Ramos (cell line): ENCODE measurements around the gene RIN3.

Source experiments
- in situ Hi-C: fragments of 300-500 bp; cut with MboI; formaldehyde crosslinking; loops from one replicate; pipeline ENCODE4 v1.14.3; 2022; ENCODE audit warnings: low sequenced_read_pairs; ENCODE audit not compliant: unreplicated experiment

RIN3 gene

DNA sequence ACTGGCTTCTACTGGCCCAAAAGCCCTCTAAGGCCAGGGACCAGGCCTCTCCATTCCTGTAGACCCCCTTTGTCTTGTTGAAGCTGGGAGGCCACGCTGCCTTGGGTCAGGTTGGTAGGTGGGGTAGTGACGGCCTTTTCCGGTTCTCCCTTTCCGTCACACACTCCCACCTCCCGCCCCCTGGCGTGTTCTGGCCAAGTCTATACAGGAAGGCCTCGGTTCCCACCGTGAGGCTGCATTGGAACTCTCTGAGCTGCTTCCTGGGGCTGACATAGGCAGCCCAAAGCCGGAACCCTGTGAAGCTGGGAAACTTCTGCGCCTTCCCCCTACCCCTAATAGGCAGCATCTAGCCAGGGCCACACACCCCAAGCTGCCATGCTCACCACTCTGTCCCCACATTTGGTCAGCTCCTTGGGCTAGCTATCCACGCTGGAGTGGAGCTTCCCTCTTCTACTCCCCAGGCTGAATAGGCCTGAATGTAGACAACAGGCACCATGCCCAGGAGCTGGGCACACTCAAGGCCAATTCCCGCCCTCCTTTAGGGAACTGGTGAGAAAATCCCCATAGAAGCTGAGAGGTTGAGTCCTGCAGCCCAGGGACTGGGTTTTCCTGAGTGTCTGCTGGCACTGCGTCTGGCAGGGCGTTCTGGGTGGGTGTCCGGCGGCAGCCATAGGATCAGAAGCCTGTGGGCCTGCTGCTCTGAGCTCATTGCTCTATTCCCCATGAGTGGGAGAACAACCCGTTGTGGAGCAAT is 35.7 kb downstream of the RIN3 start:
- in situ Hi-C loops, result no loop called here

DNA sequence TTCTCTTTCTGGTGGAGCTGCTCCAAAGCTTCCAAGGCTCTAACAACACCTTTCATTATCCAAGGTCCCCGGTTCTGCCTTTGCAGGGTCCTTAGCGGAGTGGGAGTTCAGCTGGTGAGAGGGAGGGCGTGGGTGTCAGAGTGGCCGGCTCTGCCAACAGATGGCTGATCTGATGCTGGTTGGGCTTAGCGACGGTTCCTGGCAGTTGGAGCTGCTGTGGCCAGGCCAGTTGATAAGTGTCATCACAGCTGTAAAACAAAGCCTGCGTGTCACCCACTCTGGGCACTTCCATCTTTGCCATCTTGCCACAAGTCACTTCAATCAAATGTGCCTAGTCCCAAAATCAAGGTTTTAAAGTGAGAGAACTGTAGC is 36.3 kb downstream of the RIN3 start:
- in situ Hi-C loops, result no loop called here

DNA sequence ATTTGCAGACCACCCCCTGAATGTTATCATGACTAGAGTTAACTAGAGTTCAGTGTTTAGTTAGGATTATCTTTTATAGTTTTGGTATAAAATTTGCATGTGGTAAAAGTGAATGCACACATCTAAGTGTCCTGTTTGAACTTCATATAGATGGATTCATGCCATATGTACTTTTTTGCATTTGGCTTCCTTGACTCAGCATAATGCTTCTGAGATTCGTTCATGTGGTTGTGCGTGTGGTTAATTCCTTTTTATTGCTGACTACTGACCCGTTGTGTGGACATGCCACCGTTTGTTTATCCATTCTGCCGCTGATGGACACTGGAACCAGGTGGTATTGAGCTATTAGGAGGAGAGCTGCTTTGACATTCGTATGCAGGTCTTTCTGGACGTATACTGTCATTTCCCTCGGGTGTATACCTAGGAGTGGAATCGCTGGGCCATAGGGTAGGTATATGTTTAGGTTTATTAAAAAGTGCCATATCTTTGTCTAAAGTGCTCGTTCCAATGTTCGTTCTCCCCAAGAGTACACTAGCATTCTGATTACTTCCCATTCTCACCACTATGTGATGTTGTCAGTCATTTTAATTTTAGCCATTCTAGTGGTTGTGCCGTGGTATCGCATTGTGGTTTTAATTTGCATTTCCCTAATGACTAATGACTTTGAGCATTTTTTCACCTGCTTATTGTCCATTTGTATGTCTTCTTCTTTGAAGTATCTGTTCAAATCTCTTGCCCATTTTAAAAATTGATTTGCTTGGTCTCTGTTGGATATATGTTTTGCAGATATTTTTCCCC is 37.7 kb downstream of the RIN3 start:
- in situ Hi-C loops, result no loop called here

DNA sequence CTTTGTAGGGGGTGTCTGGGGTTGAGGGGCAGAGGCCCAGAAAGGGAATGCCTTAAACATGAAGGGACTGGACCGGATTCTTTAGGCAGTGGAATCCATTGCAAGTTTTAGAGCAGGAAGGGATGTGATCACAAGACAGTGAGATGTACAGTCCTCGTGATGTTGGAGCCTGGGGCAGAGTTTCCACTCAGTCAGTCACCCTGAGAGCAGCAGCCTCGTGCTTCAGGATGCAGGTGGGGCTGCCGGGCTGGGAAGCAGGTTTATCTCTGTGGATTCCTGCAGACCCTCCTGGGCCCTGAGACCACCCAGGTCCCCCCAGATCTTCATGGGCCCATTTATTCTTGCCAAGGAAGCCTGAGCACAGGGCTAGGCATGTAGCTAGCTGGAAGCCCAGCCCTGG is 38.5 kb downstream of the RIN3 start:
- in situ Hi-C loops, result no loop called here

DNA sequence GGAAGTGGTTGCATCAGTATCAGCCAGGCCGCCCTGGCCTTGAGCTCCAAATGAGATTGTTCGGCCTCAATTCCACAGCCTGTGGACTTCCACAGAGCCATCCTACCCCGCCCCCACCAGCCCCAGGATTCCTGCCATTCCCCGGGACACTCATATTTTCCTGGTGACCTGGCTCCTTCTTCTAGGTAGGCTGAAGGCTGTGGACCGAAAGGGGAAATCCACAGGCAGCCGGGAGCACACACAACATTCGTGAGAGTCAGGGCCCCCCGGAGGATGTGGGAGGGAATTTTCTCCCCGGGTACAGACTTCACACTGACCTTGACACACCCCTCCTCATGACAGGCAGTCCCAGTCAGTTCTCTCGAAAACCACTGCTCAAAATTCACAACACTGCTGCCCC is 39.9 kb downstream of the RIN3 start:
- in situ Hi-C loops, result no loop called here

DNA sequence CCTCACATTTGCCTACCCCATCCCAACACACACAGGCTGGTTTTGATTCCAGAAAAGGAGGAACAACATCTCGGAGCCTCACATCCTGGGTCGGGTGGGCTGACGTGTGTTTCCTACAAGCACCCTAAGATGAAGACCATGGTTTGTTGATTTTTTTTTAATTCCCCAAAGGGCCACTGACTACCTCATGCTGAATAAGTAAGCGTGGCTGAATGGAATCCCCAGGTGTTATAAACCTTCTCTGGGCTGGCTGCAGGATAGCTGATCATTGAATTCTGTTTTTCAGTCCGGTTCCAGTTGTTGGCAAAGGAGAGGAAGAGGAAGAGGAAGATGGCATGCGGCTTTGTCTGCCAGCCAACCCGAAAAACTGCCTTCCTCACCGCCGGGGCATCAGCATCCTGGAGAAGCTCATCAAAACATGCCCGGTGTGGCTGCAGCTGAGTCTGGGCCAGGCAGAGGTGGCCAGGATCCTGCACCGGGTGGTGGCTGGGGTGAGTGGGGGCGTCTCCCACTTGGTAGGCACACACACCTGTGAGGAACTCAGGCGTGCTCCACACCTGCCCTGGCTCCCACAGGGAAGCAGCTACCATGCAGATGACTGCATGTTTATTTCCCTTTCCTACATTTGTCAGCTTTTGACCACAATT is 42.0 kb downstream of the RIN3 start:
- in situ Hi-C loops, result no loop called here

DNA sequence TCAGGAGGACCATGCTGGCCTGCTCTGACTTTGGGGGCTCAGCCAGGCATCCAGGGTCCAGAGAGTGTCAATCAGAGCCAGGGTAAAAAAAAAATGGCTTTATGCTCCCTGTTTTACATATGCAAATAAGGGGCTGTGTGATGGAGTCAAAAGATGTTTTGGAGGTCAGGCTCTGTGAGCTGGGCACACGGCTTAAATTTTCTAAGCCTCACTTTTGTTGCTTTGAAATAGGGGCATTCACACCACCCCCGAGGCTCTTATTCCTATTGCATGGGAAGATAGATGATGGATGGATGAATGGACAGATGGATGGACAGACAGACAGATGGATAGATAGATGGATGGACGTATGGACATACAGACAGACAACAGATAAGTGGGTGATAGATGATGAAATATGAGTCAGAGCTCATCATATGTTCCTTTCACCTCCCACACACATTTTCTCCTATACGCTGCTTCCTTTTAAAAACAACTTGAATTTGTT is 42.7 kb downstream of the RIN3 start:
- in situ Hi-C loops, result no loop called here

DNA sequence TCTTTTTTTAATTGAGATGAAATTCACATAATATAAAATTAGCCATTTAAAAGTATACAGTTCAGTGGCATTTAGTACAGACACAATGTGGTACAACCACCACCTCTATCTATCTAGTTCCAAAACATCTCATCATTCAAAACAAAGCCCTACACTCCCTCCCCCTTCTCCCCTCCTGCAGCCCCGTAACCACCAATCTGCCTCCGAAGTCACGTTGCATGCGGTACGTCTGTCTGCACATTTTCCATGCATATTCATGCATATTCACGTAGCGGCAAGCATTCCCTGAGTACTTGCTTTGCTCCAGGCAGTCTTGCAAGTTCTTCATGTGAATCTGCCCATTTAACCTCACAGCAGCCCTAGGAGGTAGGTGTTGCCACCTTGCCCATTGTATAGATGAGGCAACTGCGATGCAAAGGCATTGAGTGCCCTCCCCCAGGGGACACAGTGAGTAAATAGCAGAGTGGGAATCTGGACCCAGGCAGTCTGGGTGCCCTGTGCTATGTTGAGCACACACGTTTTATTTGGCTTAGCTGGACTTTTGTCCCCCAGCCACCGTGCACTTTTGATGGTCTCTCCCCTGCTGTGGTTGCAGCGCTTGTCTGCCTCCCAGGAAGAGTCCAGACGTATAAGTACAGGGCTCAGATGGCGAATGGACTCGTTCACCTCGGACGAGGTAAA is 43.4 kb downstream of the RIN3 start:
- in situ Hi-C loops, result no loop called here

DNA sequence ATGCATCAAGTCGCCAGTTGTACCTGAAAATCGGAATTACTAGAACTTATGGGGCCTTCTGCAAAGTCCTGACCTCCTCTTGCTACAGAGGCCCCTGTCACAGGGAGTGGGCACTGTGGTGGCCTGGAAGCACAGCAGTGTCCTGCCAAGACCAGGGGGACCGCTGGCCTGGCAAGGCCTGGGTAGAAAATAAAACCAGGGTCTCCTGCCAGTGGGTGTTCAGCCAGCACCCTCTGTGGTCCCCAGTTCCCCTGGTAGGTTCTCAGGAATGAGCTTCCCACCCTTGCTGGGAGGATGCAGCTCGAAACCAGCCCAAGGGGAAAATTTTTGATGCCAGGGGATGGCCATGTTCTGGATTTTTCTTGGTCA is 43.9 kb downstream of the RIN3 start:
- in situ Hi-C loops, result no loop called here

DNA sequence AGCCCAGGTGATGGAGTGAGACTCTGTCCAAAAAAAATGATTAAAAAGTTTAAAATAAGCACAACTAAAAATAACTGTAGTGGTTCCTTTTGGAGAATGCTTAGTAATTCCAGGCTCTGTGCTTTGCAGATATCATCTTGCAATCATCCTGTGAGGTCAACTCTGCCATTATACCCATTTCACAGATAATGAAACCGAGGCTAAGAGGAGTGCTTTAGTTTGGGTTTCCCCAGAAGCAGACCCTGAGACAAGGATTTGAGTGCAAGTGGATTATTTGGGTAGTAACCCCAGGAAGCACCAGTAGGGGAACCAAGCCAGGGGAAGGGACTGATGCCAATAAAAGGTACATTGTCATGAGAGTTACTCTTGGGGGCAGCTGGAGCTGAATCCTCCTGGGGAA is 44.7 kb downstream of the RIN3 start:
- in situ Hi-C loops, result no loop called here

DNA sequence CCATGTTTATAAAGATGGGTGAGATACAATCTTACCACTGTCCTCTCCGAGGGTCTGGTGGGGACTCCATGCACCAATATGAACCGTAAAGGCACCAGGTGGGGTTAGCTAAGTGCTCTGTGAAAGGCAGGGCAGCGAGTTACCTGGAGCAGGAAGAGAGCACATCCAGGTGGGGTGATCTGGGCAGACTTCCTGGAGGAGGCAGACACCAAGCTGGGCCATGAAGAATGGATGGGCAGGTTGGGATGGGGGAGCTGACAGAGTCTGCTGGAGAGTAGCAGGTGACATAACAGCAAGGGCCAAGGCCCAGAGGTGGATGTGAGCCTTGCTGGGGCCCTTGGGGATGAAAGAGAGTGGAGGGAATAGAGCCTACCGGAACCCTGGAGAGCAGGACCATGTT is 45.9 kb downstream of the RIN3 start:
- in situ Hi-C loops, result no loop called here

DNA sequence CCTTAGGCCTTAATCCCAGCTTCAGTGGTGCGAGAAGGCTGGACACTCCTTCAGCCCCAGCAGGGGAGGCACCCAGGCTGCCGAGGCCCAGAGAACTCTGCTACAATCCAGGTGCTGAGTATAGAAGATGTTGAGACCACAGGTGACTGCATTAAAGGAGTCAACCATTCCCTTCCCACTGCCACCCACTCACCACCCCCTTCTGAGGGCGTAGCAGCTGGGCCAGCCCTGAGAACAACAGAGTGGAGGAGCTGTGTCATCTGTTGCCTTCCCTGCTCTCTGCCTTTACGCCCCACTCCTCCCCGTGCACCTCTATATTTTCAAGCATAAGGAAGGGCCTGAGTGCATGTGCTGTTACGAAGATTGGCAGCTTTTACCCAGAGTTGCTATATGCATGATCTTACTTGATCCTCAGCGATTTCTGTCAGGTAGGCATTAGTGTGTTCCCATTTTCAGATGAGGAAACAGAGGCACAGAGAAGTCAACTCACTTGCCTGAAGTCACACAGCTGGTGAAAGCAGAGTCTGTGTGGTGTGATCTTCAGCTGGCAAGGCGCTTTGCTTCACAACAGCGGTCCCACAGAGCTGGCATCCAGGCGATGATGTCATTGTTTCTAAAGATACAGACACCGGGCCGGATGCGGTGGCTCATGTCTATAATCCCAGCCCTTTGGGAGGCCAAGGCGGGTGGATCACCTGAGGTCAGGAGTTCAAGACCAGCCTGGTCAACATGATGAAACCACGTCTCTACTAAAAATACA is 46.7 kb downstream of the RIN3 start:
- in situ Hi-C loops, result no loop called here

DNA sequence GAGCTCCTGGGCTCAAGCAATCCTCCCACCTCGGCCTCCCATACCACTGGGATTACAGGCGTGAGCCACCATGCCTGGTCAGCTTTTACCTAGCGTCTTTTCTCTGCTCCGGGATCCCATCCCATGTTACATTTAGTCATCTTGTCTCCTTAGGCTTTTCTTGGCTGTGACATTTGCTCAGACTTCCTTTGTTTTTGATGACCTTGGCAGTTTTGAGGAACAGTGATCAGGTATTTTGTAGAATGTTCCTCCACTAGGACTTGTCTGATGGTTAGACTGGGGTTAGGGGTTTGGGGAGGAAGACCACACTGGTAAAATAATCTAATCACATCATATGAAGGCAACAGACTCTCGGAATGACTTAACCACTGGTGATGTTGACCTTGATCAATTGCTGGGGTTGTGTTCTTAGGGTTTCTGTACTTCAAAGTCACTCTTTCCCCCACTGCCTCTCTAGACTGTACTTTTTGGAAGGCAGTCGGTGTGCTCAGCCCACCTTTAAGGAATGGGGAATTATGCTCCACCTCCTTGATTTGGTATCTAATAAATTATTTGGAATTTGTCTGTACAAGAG is 48.4 kb downstream of the RIN3 start:
- in situ Hi-C loops, result no loop called here

DNA sequence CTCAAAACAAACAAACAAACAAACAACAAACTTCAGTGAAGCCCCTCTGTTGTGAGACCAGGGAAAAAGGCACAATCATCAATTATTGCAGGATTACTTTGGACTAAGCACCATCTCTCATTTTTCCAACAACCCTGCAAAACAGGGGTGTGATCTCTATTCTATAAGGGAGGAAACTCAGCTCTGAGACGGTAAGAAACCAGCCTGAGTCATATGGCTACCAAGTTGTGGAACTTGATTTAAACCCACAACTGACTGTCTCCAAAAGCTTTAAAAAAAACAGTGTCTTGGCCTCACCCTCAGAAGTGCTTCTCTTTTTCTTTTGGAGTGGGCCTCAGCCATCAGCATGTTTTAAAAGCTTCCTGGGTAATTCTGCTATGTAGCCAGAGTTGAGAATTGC is 49.8 kb downstream of the RIN3 start:
- in situ Hi-C loops, result no loop called here

DNA sequence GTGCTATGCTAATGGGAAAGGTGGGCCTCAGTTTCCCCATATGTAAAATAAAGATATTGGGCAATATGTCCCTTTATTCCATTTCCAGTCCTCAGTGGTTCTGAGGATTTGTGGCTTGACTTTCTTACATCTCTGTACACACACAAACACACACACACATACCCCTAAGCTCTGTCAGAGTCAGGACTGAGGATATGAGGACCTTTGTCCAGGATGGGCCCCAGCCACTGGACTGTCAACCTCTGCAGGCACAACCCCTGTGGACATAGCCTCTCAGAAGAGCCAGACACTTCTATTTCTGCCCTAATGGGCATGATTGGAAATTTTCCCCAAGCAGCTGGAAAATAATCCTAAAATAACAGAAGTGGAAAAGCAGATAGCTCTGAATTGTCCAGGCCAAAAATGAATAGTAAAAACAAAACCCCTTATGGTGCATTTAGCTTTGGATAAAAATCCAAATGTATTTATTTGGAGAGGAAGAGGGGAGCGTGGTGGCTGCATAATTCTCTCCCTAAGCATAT is 50.2 kb downstream of the RIN3 start:
- in situ Hi-C loops, result no loop called here

DNA sequence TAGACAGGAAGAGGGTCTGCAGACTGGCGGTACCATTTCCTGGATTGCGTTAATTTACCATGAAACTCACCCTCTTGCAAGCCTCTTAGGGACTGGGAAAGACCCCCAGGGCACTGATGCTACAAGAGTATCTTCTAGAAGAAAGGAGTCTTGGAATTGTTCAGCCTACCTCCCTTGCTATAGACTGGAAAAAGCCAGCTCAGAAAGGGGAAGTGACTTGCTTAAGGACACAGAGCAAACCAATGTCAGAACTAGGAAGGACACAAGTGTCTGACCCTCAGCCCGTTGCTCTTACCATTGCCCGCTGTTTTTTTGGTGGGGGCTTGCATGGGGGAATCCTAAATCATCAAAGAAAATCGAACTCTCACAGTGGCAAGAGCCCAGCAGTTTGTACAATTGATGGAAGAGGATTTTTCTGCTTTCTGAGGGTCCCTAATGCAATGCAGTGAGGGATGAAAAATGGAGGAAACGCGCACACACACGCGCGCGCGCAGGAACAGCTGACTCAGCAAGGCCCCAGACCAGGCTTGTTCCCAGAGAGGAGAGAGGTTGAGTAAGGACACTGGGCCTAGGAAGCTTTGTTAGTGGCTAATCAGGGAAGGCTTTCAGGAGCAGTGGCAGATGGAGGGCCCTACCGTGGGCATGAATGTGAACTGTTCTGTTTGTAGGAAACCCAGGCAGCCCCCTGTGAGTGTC is 50.9 kb downstream of the RIN3 start:
- in situ Hi-C loops, result no loop called here

DNA sequence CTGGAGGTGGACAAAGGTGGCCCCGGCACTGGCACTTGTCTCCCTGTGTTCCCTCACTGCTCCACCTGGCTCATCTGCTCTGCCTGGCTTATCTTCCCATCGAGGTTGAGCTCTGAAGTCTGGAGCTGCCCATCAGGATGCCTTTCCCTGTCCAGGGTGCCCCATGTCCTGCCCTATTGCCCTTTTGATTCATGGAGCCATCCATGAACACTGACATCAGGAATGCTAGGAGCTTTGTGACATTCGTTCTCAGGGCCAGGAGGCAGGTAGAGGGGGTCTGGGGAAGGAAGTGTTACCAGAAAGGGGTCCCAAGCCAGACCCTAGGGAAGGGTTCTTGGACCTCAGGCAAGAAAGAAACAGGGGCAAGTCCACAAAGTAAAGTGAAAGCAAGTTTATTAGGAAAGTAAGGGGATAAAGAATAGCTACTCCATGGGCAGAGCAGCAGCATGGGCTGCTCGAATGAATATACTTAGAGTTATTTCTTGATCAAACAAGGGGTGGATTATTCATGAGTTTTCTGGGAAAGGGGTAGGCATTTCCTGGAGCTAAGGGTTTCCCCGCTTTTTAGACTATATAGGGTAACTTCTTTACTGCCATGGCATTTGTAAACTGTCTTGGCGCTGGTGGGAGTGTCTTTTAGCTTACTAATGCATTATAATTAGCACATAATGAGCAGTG is 51.6 kb downstream of the RIN3 start:
- in situ Hi-C loops, result no loop called here

DNA sequence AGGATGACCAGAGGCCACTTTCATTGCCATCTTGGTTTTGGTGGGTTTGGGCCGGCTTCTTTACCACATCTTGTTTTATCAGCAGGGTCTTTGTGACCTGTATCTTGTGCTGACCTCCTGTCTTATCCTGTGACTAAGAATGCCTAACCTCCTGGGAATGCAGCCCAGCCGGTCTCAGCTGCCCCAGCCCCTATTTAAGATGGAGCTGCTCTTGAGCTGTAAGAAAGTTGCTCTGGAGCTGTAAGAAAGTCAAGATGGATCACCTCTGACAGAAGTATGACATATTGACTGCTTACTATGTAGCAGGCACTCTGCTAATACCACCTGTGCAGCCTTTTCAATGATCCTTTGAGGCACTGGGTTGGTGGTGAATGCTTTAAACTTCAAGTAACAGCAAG is 52.1 kb downstream of the RIN3 start:
- in situ Hi-C loops, result no loop called here
